NCI-H748 (cell line): ENCODE data around the gene TPP1.
A peak's percentile ranks its signal among the peaks of the same experiment; 100 is the strongest.

Experiments used
- DNase-seq: peaks from one replicate; lab custom pipeline; 2025; ENCODE audit not compliant: unreplicated experiment; lab: John Stamatoyannopoulos, UW

TPP1 gene

DNA sequence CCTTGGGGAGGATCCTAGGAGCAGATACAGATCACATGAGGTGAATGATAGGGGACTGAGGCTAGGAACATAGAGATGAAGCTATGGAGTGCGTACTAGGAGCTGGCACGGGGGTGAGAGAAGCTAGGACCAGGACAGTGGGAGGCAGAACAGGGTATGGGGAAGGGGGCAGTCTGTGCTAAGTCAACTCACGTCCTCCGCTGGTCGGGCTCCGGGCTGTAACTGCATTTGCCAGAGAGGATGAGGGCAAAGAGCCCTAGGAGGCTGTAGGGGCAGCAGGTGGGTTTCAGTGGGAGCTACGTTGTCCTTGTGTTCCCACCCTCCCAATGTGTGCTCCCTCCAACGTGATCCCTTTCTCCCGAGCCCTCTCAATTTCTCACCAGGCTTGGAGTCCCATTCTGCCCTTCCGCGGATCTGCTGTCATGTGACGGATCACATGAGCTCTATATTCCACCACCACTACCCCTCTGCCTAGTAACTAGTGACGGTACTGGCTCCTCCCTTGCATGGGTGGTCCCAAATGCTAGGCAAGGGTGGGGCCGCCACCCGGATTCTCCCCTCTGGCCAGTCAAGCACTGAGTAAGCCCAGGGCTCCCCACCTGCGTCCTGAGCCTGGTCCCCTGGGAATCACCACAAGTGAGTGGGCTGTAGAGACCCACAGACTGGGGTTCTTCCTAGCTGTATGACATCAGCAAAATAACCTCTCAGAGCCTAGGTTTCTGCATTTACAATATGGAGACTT lies at the start of gene TPP1:
Gene TPP1, minus strand, starts transcription at position 419 of the 742 bp plus-strand sequence. Its CDS starts 22 bp downstream, at position 397.
- peak; percentile 93 for DNase-seq

DNA sequence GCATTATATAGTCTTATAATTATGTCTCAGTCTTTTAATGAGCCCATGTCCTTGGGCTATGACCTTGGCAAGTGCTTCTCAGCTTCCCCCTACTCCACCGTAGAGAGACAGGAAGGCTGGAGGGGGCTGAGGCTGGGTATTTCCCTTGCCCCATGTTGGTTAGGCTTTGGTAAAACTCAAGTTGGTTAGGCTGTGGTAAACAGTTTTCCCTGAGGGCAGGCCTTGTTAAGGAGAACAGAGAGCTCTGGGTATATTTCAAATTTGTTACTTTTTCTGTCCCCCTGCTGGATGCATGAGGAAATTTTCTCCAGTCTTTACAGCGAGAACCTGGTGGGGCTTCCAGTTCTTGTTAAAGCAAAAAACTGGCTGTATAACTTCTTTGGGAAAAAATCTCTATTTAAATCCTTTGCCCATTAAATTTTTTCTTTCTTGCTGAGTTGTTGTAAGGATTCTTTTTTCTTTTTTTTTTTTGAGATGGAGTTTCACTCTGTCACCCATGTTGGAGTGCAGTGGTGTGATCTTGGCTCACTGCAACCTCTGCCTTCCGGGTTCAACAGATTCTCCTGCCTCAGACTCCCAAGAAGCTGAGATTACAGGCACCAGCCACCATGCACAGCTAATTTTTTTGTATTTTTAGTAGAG lies 48.6 kb upstream of the TPP1 start:
- DNase-seq, result peak; percentile 35

DNA sequence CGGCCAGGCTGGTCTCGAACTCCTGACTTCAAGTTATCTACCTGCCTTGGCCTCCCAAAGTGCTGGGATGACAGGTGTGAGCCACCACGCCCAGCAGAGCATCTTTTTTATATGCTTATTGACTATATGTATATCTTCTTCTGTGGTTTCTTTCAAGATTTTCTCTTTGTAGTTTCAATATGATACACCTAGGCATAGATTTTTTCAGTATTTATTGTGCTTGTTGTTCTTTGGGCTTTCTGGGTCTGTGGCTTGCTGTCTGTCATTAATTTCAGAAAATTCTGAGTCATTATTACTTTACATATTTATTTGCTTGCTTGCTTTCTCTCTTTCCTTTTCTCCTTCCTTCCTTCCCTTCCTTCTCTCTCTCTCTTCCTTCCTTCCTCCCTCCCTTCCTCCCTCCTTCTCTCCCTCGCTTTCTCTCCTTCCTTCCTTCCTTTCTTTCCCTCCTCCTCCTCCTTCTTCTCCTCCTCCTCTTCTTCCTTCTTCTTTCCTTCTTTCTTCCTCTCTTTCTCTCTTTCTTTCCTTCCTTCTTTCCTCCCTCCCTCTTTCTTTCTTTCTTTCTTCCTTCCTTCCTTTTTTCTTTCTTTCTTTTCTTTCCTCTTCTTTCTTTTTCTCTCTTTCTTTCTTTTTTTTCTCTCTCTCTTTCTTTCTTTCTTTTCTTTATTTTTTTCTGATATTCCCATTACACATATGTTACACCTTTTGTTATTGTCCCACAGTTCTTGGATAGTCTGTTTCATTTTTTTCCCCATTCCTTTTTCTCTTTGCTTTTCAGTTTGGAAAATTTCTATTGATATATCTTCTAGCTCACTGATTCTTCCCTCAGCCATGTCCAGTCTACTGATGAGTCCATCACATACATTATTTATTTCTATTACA lies 47.3 kb upstream of the TPP1 start:
- DNase-seq, result no peak

DNA sequence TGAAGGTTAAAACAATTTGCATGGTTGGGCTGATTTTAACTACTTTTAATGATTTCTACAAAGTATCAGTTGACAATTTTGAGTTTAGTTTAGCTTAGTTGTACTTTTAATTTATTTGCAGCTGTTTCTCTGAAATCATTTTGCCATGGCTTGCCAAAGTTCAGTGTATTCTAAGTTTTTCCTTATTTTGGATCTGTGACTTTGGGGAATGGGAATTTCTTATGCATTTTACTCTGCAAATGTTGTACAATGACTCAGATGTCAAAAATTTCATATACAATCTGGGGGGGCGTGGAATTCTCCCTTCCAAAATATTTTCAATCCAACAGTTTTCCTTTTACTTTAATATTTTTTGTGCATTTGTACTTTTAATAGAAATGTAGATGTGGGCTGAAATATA lies 45.3 kb upstream of the TPP1 start:
- DNase-seq, result no peak

DNA sequence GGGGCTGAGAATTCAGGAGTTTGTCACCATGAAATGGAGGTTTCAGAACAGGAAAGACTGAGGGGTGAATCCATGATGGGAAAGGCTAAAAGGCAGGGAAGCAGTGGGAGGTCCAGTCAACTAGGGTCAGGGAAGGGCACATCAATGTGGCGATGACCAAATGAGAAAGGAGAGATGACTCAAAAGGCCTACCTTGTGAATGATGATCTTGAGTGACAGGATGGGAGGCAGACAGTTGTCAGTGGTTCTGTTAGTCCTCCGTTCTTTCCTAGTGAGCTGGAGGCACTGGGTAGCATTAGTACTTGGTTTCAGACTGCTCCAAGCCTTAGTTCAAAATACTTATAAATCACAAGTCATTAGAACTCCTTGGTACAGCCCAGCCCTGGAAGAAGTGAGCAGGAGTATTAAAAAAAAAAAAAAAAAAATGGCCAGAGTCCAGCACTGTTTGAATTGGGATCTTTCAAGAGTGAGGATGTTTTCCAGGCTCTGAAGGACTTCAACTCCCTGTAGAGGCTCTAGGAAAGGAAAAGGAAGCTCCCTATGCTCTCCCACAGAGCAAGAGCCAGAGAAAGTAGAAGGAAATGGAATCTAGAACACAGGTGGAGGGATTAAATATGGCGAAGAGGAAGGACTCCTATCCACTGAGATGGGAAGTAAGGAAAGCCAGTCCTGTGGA lies 44.7 kb upstream of the TPP1 start:
- DNase-seq, result no peak

DNA sequence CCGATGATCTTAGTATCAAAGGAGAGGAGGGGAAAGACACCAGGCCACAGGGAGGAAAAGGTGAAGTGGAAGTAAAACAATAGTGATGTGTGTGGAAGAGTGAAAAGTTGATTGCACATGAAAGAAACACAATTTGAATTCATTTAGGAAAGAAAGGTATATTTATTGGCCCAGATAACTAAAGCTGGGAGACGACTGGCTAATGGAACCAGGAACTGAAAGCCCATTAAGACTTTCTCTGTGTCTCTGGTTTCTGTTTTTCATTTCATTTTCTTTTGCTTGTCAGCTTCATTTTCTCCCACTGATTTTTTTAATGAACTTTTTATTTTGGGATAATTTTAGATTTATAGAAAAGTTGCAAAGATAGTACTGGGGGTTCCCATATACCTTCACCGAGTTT lies 41.5 kb upstream of the TPP1 start:
- no peak for DNase-seq

DNA sequence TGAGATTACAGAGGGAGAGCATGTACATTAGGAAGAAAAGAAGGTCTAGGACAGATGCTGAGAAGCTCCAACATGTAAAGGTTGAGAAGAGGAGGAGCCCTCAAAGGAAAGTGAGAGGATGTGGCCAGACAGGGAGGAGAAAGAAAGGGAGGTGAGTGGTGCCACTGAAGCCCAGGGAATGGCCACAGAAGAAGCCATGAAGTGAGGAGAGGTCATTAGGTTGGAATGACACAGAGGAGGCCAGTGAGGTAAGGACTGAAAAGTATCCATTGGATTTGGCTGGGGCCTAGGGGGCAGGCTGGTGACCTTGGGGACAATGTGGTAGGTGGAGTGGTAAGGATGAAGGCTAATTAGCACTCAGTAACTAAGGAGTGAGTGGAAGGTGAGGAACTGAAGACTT lies 39.4 kb upstream of the TPP1 start:
- DNase-seq, result no peak

DNA sequence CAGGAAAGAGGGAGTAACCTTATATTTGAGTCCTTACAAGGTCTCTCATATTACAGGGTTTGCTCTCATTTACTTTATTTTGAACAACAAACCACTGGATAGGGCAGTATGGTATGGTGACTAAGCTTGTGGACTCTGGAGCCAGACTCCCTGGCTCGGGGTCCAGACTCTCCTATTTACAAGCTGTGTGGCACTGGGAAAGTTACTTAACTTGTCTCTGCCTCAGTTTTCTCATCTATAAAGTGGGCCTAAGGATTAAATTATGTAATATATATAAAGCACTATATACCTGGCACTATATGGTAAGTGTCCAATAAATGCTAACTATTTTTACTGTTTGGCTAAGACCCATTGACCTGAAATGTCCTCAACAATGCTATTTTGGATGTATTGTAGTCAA lies 38.1 kb upstream of the TPP1 start:
- DNase-seq, result no peak

DNA sequence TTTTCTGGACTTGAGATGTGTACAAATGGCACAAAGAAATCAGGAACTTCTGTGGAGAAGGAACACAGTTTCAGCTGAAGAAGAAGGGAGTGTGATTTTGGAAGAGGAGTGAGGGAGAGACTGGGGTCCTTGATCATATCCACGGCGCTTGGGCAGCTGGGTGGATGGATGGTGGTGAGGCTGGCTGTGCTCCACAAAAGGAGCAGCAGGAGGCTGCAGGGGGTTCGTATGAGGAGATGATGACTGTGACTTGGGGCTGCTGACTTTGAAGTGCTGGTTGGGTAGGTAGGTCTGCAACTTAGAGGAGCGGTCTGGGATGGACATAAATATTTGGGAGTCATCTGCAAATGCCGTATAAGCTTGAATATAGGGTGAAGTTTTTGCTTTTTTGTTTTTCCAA lies 37.7 kb upstream of the TPP1 start:
- DNase-seq, result no peak

DNA sequence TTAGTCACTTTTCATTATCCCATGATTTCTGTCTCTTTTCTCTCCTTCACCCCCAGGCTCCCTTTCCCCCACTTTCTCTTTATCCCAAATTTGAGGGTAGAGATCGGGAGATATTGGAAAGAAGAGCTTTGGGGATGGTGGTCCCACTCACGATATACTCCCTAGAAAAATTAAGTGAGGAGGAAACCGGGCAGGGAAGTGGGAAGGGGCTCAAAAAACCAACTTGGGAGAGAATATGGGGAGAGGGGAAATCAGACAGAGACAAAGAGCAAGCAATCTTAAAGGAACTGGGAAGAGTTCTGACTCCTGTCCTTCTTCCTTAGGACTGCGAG lies 37.3 kb upstream of the TPP1 start:
- DNase-seq, result no peak

DNA sequence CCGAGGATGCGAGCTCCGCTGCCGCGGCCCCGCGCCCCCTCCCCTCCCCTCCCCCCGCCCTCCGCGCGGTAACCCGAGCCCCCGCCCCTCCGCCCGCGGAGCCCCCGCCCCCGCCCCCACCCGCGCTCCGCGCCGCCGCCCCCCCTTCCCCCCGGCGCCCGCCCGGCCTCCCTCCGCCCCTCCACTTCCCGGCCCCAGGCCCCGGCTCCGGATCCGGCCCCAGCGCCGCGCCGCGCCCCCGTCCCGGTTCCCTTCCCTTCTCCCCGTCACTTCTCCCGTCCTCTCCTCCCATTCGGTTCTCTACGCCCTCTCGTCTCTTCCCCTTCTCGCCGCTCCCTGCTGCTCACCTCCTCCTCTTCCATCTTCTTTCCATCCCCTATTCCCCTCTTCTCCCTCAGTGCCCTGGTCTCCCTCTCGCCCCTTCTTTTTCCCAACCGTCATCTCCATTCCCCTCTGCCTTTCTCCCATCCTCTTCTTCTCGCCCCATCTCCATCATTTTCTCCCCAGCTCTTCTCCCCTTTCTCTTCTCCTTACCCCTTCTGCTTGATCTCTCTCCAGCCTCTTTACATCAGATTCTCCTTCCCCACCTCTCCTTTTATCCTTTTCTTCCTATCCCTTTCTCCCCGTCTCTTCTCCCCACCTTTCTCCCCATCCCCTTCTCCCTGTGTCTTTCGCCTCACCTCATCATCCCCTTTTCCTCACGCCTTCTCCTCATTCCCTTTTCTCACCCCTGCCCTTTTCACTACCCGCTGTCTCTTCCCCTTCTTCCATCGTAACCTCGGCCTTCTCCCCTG lies 36.8 kb upstream of the TPP1 start, which contains the start of gene DCHS1:
Gene DCHS1, minus strand, starts transcription at position 20 of the 794 bp plus-strand sequence. CDS start 14,196 bp downstream, outside the sequence.
- DNase-seq, result peak; percentile 43

DNA sequence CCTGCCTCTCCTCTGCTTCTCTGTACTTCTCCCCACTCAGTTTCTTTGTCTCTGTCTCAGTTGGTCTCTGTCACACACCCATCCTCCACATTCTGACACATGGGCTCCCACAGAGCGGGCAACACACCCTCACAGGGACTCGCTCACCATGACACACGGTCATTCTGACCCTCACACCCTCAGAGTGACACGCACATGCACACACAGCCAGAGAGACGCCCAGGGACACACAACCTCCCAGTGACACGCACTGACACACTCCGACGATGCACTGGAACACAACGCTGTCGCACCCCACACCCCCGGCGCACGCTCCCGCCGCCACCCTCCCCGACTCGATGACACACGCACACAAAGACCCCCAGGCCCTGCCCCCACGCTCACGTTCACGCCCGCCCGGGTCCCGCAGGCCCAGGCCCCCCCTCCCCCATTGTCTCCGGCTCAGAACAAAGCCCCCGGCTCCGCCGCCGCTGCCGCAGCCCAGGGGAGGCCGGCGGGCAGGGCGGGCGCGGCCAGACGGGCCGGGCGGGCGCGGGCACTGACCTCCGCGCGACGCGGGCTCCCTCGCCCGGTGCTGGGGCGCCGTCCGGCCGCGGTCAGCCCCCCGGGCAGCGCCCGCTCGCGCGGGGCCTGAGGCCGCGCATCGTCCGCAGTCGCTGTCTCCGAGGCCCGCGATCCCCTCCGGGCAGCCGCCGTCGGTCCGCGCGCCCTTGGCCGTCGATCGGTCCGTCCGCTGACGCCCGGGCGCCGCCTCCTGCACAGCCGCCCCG lies 36.0 kb upstream of the TPP1 start:
- DNase-seq, result peak; percentile 53

DNA sequence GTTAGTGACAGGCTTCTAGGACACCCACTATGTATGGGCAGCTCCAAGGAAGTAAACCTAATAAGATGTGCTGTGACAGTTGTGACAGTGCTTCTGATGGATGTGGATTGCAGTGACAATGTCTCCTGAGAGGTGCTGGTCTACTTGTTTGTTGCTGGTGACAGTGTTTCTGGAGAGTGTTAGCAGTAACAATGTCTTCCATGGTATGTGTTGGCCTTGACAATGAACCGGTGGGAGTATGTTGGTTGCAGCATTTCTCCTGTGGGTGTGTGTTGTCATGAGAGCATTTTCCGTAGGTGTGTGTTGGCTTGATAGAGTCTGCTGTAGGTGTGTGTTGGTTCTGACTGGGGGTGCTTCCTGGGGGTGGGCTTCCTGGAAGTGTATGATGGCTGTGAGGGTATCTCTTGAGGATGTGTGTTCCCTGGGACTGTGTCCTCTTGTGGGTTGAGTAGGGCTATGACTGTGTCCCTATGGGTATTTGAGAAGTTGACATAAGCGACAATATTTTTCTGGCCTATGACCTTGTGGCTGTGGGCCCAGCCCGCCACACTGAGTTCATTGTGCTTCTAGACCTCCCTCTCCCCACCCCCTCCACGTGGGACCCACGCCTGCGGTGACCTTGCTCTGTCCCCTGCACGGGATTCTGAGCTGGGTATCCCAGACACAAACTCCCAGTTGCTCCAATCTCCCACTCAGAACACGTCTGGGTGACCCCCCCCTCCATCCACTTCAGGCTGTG lies 35.2 kb upstream of the TPP1 start:
- DNase-seq, result no peak

DNA sequence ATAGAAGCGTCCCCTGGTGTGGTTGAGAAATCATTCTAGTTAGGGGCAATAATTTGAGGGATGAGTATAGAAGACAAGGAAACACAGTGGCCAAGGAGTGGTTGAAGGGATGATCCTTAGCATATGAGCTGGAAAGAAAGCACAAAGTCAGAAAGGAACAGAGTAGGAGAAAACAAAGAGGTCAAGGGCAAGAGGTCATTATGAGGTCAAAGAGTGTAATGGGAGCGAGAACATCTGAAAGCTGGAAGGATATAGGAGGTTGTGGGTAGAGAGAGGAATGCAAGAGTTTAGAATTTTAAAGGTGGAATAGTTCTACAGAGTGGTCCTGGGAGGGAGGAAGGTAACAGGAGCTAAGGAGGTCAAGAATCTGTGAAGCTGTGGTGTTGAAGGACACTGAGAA lies 34.4 kb upstream of the TPP1 start:
- DNase-seq, result no peak

DNA sequence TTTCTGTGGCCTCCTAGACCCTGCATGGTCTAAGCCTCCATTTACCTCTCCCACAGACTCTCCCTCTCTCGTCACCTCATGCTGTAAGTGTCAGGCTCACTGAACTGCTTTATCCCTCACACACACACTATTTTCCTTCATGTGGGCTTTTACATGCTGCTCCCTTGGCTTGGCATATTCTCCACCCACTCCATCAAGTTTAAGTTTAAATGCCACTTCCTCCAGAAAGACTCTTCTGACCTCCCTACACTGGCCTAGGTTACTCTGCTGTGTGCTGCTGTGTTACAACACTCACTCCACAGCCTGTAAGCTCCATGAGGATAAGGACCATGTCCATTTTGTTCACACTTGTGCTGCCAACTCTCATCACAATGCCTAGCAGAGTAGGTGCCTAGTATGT lies 33.9 kb upstream of the TPP1 start:
- DNase-seq, result no peak

DNA sequence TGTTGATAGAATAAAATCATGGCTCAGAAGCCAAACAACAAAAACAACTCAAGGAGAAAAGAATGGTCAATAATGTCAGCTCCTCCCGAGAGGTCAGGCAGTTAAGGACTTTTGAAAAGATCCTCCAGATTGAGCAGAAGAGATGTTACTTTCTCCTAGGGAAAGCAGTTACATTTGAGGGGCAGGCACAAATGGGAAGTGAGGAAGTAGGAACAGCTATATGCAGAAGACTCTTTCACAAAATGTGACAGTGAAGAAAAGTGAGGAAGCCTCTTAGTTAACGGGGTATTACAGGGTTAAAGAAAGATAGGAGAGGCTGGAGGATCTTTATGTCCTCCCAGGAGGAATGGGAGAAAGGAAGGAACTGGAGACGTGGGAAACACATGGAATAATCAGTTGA lies 33.0 kb upstream of the TPP1 start:
- DNase-seq, result no peak

DNA sequence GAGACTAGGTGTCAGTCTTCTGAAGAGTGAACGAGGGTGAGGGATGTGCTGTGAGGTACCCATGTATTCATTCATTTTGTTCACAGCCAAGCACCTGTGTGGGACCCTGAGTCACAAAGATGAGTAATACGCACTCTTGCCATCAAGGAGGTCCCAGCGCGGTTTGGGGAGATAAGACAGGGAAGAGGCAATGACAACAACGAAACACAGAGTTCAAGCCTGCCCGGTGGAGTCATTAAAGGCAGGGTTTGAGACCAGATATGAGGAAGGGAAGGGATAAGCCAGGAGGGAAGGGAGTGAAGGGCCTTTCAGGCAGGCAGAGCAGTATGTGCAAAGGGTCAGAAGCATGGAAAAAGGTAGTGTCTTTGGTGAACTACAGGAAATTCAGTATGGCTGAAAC lies 31.8 kb upstream of the TPP1 start:
- no peak for DNase-seq

DNA sequence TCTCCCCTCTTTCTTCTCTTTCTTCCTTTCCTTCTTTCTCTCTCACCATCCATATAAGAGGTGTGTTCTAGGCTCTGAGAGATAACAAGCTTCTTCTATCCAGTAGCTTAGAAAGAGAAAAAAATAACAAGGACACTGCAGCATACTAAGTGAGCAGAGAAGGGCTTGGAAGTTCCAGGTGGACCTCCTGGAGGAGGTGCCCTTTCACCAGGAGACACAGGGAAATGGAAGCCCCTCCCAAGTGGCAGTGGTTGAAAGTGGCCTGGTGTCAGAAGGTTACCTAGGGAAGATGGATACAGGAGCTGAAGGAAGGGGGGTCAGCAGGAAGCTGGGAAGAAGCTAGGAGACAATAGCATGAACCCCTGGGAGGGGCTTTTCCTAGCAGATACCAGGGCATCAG lies 30.9 kb upstream of the TPP1 start:
- DNase-seq, result no peak

DNA sequence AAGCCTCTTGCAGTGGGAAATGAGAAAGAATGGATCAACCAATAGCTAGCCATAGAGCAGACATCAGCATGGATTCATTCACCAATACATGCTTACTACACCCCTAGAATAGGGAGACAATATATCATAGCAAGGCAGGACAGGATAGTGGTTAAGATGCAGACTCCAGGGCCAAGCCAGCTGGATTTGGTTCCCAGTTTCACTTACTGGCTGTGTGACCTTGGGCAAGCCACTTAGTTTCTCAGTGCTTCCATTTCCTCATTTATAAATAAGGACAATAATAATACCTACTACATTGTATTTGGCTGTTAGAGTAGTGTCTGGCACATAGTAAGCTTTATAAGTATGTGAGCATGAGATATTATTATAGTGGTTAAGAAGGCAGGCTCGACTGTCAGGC lies 29.3 kb upstream of the TPP1 start:
- DNase-seq, result no peak
